ENCODE measurements around the gene SASH1. TPM values are rescaled to one million over a fixed set of nuclear protein-coding genes. Genes with fewer than 3 reads are reported as not detected.

The SASH1 gene
- total RNA-seq, 1 donor = 71.7 TPM

GRCh38 chr6:148470156-148470555, 127.5 kb downstream of the SASH1 start:
- H2AFZ ChIP-seq (ENCODE audit: low read length) = peak overlapping the region; percentile 71
- H3K4me3 ChIP-seq (ENCODE audit: insufficient read depth, low read length) = no peak overlapping the region
- H3K27me3 ChIP-seq (ENCODE audit: insufficient read depth, low read length) = no peaks in the 10 kb centered on the region
- H4K20me1 ChIP-seq (ENCODE audit: insufficient read depth, low read length) = no peaks in the 10 kb centered on the region
- no peaks in the 10 kb centered on the region for H3K9me3 ChIP-seq (ENCODE audit: low read depth, low read length)
- no peak overlapping the region for H3K27ac ChIP-seq (ENCODE audit: low read depth, low read length)
- peaks cover 15% of the 10 kb centered on the region for H3K4me1 ChIP-seq (ENCODE audit: insufficient read depth, low read length)
- H3K4me2 ChIP-seq (ENCODE audit: insufficient read depth, low read length) = peak overlapping the region; percentile 53
- H3K79me2 ChIP-seq (ENCODE audit: insufficient read depth, low read length) = no peaks in the 10 kb centered on the region
- DNase-seq (ENCODE audit: insufficient read length, low spot score, missing footprints) = no peak
- TF ChIP-seq CTCF (IDR thresholded peaks at IDR 0.05; ENCODE audit: extremely low read depth, low read depth, low read length) = no peak
- H3K36me3 ChIP-seq (ENCODE audit: insufficient read depth, low read length) = peaks cover 9% of the 10 kb centered on the region

GRCh38 chr6:148470606-148471465, 128.2 kb downstream of the SASH1 start:
- no peak overlapping the region for H3K27ac ChIP-seq (ENCODE audit: low read depth, low read length)
- peak overlapping the region; percentile 2 for H2AFZ ChIP-seq (ENCODE audit: low read length)
- no peaks in the 10 kb centered on the region for H3K27me3 ChIP-seq (ENCODE audit: insufficient read depth, low read length)
- peaks cover 14% of the 10 kb centered on the region for H3K36me3 ChIP-seq (ENCODE audit: insufficient read depth, low read length)
- H3K4me2 ChIP-seq (ENCODE audit: insufficient read depth, low read length) = peak overlapping the region; percentile 53
- peaks cover 10% of the 10 kb centered on the region for H3K4me1 ChIP-seq (ENCODE audit: insufficient read depth, low read length)
- H3K4me3 ChIP-seq (ENCODE audit: insufficient read depth, low read length) = no peak overlapping the region
- no peaks in the 10 kb centered on the region for H3K9me3 ChIP-seq (ENCODE audit: low read depth, low read length)
- no peak for DNase-seq (ENCODE audit: insufficient read length, low spot score, missing footprints)
- TF ChIP-seq CTCF (IDR thresholded peaks at IDR 0.05; ENCODE audit: extremely low read depth, low read depth, low read length) = no peak
- H4K20me1 ChIP-seq (ENCODE audit: insufficient read depth, low read length) = no peaks in the 10 kb centered on the region
- no peaks in the 10 kb centered on the region for H3K79me2 ChIP-seq (ENCODE audit: insufficient read depth, low read length)

DNA sequence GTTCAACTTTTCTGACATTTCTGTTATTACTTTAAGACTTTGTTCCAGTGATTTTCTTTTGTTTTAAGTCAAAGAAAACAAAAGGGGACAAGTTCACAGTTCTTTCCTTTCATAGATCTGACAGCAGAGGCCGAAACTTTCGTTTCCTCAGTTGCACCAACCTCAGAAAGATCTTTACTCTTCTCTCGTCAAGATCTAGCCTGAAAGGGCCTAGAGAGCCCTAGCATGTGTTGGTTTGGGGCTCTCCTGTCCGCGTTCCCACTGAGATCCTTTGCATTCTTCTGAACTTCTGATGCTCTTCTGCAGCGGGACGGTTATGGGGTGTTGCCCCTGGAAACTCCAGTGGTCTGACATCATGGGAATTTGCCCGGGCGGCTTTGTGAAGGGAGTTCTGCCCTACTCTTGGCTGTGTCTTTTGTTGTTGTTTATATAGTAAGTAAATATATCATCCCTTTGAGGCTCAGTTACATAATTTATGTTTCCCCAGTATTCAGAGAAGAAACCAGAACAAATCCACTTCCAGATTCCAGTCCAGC, 129.1 kb downstream of the SASH1 start:
- DNase-seq (ENCODE audit: insufficient read length, low spot score, missing footprints) = no peak
- Histone ChIP-seq H4K20me1 (ENCODE audit: insufficient read depth, low read length) (no peaks in the 10 kb centered on the region), H3K4me3 (ENCODE audit: insufficient read depth, low read length) (no peak overlapping the region), H3K9me3 (ENCODE audit: low read depth, low read length) (no peaks in the 10 kb centered on the region), H3K27me3 (ENCODE audit: insufficient read depth, low read length) (no peaks in the 10 kb centered on the region), H3K36me3 (ENCODE audit: insufficient read depth, low read length) (peaks cover 14% of the 10 kb centered on the region), H3K79me2 (ENCODE audit: insufficient read depth, low read length) (no peaks in the 10 kb centered on the region), H3K4me2 (ENCODE audit: insufficient read depth, low read length) (no peak overlapping the region), H3K27ac (ENCODE audit: low read depth, low read length) (peak overlapping the region; percentile 23), H3K4me1 (ENCODE audit: insufficient read depth, low read length) (peaks cover 9% of the 10 kb centered on the region), H2AFZ (ENCODE audit: low read length) (peak overlapping the region; percentile 1)
- TF ChIP-seq CTCF (IDR thresholded peaks at IDR 0.05; ENCODE audit: extremely low read depth, low read depth, low read length) = no peak

All from osteoblast (primary cell).